RPMI8226 (cell line): ENCODE measurements around the gene UBAP1.
"Not testable (repeated sequence)": the region's sequence is repeated elsewhere in the genome, so short reads cannot be mapped to it uniquely, and the experiment has no call there.

Experiments
- DNase-seq: peaks from one replicate; pipeline ENCODE4 v3.0.0-alpha.2; 2015

UBAP1 gene

DNA sequence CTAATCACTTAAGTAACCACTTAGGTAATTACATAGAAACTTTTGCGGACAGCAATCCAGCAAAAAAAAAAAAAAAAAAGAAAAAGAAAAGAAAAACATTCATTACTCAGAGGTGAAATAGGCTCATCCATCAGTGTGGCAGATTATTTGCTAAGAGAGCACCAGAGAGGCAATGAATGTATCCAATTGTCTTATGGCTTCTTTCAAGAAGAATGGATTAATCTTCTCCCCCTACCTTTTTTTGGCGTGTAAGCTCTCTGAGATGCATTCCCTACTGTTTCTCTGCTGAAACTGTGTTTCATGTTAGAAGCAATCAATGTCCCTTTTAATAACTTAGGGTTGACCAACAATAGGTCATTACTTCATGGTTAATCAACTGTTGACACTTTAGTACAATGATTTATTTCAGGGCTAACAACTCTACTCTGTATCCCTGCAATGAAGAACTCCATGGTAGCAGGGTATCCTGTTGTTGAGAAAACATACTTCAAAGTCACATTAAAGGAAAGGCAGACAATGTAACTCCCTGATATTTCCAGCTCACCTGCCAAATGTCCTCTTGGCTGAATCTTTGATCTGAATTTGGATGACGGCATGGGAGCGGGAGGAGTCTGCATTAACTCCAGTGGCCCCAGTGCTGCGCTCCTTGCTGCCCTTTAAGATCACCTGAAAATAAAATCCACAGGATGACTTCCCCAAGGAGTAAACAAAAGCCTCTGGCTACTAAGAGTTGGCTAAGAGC, 92.6 kb downstream of the UBAP1 start:
- no peak for DNase-seq

DNA sequence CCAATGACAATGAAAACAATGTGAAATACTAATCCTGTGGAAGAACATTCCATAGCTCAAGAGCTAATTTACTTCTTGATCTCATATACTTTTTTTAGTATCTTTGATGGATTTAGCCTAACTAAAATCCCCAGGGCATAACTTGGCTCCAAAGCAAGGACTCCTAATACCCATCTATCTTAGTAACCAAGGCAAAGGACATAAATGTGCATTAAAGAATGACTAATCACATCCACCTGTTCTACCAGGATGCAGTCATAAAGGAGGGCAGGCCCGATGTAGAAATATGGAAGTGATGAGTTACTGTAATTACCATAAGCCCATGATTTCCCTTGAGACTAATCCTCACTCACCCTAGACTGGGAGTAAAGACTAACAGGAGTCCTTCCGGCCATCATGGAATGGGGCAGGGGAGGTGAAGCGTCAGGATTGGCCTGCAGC, 93.3 kb downstream of the UBAP1 start:
- DNase-seq: no peak

DNA sequence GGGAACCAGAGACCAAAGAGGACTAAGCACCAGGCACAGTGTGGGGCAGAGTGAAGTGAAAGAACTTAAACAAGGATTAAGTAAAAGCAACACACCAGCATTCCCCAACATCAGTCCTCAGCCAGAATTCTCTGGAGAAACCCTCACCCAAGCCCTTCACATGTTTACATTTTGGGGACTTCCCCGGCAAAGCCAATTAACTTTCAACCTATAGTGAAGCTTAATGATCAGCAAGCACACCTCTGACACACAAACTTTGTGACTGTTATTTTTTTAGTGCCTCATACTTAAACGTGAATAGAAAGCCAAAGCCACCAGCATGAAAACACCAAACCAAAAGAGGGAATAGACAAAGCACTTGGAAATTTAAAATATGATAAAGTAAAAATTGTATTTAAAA, 94.7 kb downstream of the UBAP1 start:
- not testable (repeated sequence) for DNase-seq

DNA sequence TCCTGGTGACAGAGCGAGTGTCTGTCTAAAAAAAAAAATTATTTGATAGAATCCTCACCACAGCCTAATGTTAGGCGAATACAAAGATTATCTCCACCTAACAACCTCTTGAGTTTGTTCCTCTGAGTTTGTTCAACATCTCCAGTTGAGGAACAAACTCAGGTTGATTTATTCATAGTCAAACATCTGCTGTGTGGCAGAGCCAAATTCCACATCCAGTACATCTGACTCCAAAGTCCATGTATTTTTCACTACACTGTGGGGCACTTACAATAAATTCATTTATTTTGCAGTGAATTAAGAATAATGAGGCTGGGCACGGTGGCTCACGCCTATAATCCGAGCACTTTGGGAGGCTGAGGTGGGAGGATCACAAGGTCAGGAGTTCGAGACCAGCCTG, 97.0 kb downstream of the UBAP1 start:
- DNase-seq: no peak

DNA sequence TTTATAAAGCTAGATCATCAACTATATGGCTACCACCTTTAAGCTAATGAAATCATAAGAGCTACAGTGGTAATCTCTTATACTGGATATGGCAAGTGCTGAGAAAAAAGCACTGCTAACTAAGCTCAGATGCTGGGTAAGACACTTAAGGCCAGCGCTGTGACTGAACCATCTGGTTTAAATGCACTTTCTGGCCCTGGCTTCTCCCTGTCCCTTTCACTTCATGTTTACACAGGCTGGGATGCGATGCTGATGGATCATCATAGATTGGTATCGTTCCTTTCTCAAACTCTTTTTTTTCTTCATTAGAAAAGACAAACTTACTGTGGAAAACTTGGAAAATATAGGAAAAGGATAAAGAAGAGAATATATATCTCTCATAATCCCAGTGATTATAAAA, 97.9 kb downstream of the UBAP1 start:
- DNase-seq: no peak

DNA sequence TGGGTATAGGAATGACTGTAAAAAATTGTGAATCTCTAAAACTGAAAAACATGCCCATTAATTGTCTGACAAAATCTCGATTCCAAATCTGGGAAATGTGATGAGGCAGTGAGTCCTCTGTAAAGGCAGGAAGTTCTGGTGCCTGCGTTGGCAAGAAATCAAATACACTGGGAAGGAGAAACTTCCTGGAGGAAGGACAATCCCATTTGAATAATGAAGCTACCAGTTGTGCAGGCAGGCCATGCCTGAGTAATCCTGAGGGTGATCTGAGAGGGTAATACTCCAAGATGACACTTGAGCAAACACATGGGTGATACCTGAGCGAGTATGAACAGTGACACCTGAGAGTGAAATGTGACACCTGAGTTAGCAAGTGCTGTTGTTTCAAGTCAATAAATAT, 100.6 kb downstream of the UBAP1 start:
- no peak for DNase-seq

DNA sequence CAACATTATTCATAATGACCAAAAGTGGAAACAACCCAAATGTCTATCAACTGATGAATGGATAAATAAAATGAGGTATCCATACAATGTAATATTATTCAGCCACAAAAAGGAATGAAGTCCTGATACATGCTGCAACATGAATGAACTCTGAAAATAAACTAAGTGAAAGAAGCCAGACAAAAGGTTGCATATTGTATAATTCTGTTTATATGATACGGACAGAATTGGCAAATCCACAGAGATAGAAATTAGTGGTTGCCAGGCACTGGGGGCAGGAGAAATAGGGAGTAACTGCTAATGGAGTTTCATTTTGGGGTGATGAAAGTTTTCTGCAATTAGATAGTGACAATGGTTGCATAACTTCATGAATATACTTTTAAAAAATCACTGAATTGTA, 103.3 kb downstream of the UBAP1 start:
- no peak for DNase-seq

DNA sequence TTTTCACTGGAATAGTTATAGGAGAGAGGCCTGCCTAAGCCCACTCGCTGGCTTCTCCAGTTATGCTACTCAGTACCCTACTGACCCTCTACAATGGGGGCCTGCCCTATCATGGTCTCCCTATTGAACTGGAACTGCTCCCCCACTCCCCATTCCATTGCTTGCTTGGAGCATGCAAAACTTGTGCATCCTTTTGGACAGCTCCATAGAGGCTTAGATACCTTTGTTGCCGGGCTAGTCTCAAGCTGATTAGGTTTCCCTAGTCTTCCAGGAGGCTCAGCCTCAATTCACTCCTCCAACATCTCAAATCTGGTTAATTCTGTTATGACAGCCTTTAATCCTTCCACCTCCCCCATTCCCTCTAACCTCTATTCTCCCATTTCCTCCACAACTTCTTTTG, 110.3 kb downstream of the UBAP1 start:
- no peak for DNase-seq

DNA sequence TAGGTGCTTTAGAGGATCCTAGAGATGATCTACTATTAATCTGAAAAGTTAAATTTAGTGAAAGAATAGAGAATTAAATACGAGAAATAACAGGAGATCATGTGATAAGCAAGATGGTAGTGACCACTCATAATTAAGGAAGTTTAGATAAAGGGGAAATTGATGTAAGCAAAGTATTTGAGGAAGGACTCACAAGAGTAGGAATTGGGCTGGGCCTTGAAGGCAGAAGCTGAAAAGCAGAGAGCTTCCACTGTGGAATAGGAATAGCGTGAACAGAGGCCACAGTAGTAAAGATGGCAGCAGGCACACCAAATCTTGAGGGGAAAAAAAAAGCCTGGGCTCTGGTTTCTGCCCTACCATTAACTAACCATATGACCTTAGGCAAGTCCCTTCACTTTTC, 112.2 kb downstream of the UBAP1 start:
- no peak for DNase-seq

DNA sequence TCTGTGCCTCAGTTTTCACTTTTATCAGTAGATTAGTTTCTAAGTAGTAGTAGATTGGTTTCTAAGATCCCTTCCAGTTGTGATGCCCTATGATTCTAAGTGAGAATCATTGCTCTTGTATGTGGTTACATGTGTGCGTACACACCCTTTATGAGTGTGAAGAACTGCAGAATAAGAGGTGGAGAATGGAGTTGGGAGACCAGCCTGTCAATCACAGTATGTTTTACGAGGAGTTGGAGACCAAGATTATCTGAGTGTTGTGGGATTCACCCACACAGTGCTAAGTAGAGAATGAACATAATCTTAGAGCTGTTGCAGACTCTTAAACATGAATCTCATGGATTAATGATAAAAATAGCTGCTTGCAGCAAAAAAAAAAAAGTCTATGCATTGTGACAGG, 112.6 kb downstream of the UBAP1 start:
- DNase-seq: no peak

DNA sequence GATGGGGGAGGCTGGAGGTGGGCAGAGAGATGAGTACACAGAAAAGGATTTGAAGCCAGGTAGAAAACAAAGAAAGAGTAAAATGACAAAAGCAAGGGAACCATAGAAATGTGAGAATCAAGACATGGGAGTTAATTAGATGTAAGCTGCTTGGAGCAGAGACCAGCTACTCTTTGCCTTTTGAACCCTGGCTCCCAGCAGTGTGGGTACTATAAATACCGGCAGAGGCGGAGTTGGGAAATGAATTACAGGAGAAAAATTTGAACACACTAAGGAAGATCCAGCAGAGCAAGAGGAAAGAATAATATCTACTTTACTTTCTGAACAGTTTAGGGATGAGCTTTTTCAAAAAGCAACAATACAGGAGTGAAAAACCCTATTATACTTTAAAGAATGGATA, 113.7 kb downstream of the UBAP1 start:
- DNase-seq: no peak

DNA sequence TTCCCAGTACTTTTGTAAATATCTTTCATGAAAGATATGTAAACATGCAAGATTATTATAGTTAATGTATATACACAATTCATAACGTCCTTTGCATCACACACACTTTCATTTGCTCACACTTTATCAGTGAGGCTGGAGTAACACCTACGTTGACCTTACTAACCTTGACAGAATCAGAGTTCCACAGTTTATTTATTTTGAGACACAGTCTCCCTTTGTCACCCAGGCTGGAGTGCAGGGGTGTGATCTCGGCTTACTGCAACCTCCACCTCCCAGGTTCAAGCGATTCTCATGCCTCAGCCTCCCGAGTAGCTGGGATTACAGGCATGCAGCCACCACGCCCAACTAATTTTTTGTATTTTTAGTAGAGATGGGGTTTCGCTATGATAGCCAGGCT, 122.2 kb downstream of the UBAP1 start:
- DNase-seq: not testable (repeated sequence)
